ENCODE measurements around the gene VWA3B. TPM values are rescaled to one million over a fixed set of nuclear protein-coding genes. Genes with fewer than 3 reads are reported as not detected.
A peak's percentile ranks its signal among the peaks of the same experiment; 100 is the strongest.

Gene VWA3B
- total RNA-seq, 6 experiments from 2014 or later = 0.09 to 0.24 (median 0.13) TPM; not detected in 2

DNA sequence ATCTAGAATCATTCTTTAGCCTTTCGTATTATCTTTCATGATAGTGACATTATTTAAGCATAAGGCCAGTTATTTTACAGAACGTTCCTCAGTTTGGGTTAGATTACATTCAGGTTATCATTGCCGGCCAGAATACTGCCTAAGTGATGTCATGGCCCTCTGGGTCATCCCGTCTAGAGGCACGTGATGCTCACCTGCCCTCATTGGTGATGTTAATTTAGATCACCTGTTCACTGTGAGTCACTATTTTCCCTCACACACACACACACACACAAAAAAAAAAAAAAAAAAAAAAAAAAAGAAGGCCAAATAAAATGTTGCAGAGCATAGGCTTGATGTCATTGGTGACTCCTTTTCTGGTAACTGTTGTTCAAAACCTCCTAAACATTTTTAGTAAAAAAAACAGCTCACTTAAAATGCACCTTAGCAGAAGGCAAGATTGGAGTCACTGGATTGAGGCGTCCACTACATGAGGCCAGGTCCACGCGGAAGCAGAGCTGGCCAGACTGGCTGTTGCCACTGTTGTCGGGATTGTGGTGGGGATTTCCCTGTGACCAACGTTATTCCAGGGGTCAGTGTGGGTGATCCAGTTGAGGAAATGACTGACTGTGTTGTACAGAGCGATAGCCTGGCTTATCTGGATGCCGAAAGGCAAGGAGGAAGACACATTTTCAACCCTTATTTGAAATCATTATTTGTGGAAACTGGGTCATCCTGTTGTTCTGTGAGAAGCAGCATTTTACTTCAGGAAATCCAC, 207.1 kb downstream of the VWA3B start:
- Histone ChIP-seq H3K4me3 (peak overlapping the region in 1 of 3 donors; percentile 37), H3K9me3 (no peaks in the 10 kb centered on the region), H3K4me1 (peaks cover 0 to 27% (median 10%) of the 10 kb centered on the region in 4 donors), H3K27ac (peak overlapping the region; percentile 68 to 84 (median 83)), H3K36me3 (no peaks in the 10 kb centered on the region), H3K27me3 (no peaks in the 10 kb centered on the region)
- TF ChIP-seq POLR2A (IDR thresholded peaks at IDR 0.05) = no peak
- no peak for TF ChIP-seq CTCF (IDR thresholded peaks at IDR 0.05)
- ATAC-seq = peak; percentile 53 to 86 (median 67)
- 38% methylated on average over 11 of the region's 12 CpGs for WGBS (ENCODE audit: insufficient coverage, low coverage, low lambda C conversion rate, missing lambda C conversion rate)
- peak in 2 of 3 donors; percentile 68 to 77 for DNase-seq
- intact Hi-C loops (cut with DNase I) = no loop called here

- ATAC-seq = peak; percentile 1 to 16 (median 3)
- DNase-seq = no peak
- no peaks in the 10 kb centered on the region for H3K9me3 ChIP-seq
- intact Hi-C loops (cut with DNase I) = no loop called here
- no peak for TF ChIP-seq CTCF (IDR thresholded peaks at IDR 0.05)
- no peak for TF ChIP-seq POLR2A (IDR thresholded peaks at IDR 0.05)
- H3K27ac ChIP-seq = peak overlapping the region; percentile 68 to 84 (median 83)
- WGBS (ENCODE audit: insufficient coverage, low coverage, low lambda C conversion rate, missing lambda C conversion rate) = 30% methylated on average over 5 of the region's 6 CpGs
- H3K4me1 ChIP-seq = peaks cover 0 to 27% (median 10%) of the 10 kb centered on the region in 4 donors
- peak overlapping the region in 2 of 3 donors; percentile 24 to 37 for H3K4me3 ChIP-seq
- H3K27me3 ChIP-seq = no peaks in the 10 kb centered on the region
- no peaks in the 10 kb centered on the region for H3K36me3 ChIP-seq
Measured at GRCh38 chr2:98294711-98295110, 207.7 kb downstream of the VWA3B start.

GRCh38 chr2:98295275-98295674, 208.3 kb downstream of the VWA3B start:
- Histone ChIP-seq H3K4me3 (peak overlapping the region in 2 of 3 donors; percentile 24 to 37), H3K27ac (peak overlapping the region; percentile 68 to 84 (median 83)), H3K9me3 (no peaks in the 10 kb centered on the region), H3K4me1 (peaks cover 0 to 27% (median 10%) of the 10 kb centered on the region in 4 donors), H3K27me3 (no peaks in the 10 kb centered on the region), H3K36me3 (no peaks in the 10 kb centered on the region)
- 29% methylated on average over 1 of the region's 5 CpGs for WGBS (ENCODE audit: insufficient coverage, low coverage, low lambda C conversion rate, missing lambda C conversion rate)
- TF ChIP-seq CTCF (IDR thresholded peaks at IDR 0.05) (no peak), POLR2A (IDR thresholded peaks at IDR 0.05) (peak; percentile 29)
- intact Hi-C loops (cut with DNase I) = no loop called here
- peak; percentile 68 to 79 (median 77) for DNase-seq
- ATAC-seq = peak; percentile 70 to 84 (median 78)

- Histone ChIP-seq H3K36me3 (no peaks in the 10 kb centered on the region), H3K27me3 (no peaks in the 10 kb centered on the region), H3K27ac (peak overlapping the region; percentile 68 to 84 (median 83)), H3K9me3 (no peaks in the 10 kb centered on the region), H3K4me3 (peak overlapping the region in 1 of 3 donors; percentile 6), H3K4me1 (peaks cover 0 to 27% (median 10%) of the 10 kb centered on the region in 4 donors)
- WGBS (ENCODE audit: insufficient coverage, low coverage, low lambda C conversion rate, missing lambda C conversion rate) = 43% methylated on average over 9 of the region's 9 CpGs
- no peak for TF ChIP-seq POLR2A (IDR thresholded peaks at IDR 0.05)
- no peak for TF ChIP-seq CTCF (IDR thresholded peaks at IDR 0.05)
- intact Hi-C loops (cut with DNase I) = no loop called here
- ATAC-seq (peak; percentile 64 to 83 (median 82)), DNase-seq (peak in 1 of 3 donors; percentile 58)
Measured at GRCh38 chr2:98295721-98296414, 208.9 kb downstream of the VWA3B start.
